NCI-H1930 (cell line): ENCODE measurements around the gene ARL17A.
"Not testable (repeated sequence)": the region's sequence is repeated elsewhere in the genome, so short reads cannot be mapped to it uniquely, and the experiment has no call there.

Source experiments
- DNase-seq, 2 experiments: peaks; one replicate each; lab custom pipeline; 2025; lab: John Stamatoyannopoulos, UW

ARL17A gene

DNA sequence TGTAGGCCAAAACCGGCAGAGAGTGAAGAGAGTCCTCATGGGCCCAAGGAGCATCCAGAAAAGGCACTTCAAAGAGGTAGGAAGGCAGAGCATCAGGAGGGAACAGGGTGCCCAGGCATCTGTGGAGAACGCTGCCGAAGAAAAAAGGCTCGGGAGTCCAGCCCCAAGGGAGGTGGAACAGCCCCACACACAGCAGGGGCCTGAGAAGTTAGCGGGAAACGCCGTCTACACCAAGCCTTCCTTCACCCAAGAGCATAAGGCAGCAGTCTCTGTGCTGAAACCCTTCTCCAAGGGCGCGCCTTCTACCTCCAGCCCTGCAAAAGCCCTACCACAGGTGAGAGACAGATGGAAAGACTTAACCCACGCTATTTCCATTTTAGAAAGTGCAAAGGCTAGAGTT lies 30.9 kb downstream of the ARL17A start:
- not testable (repeated sequence) for DNase-seq

DNA sequence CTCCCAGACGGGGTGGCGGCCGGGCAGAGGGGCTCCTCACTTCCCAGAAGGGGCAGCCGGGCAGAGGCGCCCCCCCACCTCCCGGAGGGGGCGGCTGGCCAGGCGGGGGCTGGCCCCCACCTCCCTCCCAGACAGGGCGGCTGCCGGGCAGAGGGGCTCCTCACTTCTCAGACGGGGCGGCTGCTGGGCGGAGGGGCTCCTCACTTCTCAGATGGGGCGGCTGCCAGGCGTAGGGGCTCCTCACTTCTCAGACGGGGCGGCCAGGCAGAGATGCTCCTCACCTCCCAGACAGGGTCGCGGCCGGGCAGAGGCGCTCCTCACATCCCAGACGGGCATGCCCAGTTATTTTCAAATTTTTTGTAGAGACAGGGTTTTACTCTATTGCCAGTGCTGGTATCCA lies 44.8 kb downstream of the ARL17A start:
- DNase-seq, result not testable (repeated sequence)

DNA sequence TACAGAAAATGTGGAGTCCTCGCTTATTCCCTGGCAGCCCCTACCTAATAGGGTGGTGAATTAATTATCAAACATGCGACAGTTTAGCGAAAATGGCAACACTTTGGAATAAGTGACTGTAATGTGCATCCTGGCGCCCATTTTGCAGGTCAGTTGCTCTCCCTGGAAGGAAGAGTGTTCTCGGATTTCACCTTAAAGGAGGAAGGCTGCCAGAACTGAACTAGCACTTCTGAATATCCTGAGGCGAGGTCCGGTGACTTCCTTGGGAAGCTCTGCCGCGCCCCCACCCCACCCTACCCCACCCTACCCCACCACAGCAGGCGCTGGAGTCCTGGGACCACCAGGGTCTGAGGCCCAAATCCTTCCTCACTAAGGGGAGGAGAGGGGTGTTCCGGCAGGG lies 67.3 kb downstream of the ARL17A start, which contains the start of gene LRRC37A2:
LRRC37A2 (plus strand) TSS at position 301 of the 400 bp plus-strand sequence. CDS start 245 bp downstream, outside the sequence.
- not testable (repeated sequence) for DNase-seq

DNA sequence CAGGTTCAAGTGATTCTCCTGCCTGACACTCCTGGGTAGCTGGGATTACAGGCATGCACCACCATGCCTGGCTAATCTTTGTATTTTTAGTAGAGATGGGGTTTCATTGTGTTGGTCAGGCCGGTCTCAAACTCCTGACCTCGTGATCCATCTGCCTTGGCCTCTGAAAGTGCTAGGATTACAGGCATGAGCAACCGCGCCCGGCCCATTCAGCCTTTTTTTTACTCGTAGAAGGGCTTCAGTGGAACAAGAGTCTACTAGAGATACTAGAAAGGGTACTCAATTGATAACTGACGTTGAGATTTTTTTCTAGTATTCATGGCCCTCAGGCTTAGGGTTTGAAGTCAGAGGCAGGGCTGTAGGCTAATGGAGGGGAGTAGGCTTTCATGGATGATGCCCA lies 73.6 kb downstream of the ARL17A start:
- not testable (repeated sequence) for DNase-seq

DNA sequence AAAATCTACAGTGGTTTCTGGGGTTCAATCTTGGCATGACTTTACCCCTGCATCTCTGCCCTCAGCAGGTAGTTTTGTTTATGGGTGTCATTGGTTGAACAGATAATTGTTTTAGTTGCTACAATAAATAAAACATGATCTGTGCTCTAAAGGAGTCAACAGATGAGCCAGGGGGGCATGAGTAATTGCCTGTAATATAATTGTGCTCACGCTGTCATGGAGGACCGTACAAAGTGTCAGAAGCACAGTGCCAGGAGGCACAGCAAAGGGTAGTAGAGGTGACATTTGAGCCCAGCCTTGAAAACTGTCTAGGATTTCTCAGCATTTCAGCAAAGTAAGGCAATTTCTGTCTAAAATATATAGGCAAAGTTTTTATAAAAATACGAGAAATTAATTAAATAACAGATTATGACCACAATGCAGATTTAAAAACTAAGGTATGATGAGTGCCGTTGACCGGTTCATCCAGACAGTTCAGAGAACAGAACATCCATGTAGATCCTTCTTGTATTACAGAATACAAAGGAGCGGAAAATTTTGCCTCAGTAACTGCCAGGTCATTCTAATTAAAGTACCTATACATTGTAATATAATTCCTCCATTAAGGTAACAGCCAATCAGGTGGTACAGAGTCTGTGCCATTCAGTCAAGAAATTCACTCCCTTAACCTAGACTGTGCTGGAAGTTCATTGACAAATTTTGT lies 79.9 kb downstream of the ARL17A start:
- DNase-seq, result not testable (repeated sequence)

DNA sequence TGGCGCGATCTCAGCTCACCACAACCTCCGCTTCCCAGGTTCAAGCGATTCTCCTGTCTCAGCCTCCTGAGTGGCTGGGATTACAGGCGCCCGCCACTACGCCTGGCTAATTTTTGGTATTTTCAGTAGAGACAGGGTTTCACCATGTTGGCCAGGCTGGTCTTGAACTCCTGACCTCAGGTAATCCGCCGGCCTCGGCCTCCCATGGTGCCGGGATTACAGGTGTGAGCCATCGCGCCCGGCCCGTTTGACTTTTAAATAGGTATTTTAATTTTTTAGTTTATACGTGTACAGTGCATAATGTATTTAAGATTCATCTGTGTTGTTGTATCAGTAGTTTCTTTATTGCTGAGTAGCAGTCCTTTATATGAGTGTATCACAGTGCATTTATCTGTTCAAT lies 87.5 kb downstream of the ARL17A start:
- DNase-seq, result not testable (repeated sequence)

DNA sequence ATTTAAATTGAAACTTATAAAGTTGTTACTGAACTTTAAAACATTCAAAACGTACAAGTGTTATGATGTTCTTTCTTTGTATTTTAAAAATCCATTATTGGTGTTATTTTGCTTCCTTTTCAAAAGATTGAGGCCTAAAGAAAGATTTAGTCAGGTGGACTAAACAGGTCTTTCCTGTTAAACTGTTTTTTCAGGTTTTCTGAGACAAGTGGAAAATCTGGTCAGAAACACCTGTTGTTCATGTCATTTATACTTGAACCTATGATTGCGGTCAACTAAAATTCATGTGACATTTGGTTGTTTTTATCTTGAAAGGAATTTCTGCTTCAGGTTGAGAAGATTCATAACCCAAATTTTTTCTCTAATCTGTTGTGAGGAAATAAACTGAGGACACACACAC lies 98.2 kb downstream of the ARL17A start:
- DNase-seq, result not testable (repeated sequence)

DNA sequence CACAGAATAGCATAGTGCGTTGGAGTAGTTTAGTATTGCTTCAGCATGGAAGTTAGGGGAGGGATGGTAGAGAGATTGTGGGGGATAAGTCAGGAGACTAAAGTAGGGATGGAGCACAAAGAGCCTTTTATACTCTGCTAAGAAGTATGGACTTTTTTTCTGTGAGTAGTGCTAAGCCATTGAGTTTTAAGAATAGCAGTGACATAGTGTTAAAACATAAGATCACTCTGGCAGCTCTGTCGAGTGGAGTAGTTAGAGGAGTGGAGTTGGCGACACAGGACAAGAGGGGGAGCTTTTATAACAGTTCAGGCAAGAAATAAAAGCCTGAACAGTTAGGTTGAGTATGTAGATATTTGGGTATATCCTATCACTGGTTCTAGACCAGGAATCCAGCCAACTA lies 100.7 kb downstream of the ARL17A start:
- DNase-seq, result not testable (repeated sequence)

DNA sequence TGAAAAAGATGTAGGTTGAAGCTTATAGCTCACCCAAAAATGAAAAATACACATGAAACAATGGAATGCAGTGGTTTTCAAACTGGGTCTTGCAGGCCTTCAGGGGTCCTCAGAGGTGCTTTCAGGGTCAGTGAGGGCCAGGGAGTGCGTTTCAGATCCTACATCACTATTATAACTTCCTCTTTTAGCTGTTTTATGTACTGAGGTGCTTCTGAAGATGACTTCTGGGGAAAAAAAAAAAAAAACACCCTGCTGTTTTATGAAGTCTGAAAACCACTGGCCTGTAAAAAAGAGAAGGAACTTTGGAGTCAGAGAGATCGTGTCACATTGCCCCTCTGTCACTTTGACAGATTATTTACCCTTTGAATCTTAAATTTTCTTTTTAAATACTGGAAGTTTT lies 103.9 kb downstream of the ARL17A start:
- not testable (repeated sequence) for DNase-seq

DNA sequence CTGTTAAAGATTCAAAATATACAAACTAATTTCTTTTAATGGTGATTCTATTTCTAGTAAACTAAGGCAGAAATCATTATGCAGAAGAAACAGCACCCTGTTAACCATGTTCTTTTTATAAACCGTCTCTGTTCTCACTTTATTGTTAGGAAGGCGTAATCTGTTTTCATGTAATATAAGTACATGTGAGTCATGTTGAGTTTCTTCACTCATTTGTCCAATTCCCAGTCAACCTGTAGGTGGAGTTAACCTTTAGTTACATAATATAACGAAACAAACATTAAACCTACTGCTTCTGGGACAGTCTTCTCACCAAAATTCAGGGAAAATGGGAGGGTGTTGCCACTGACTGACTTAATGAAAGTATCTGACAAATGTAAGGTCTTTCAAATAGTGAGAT lies 105.0 kb downstream of the ARL17A start:
- DNase-seq, result not testable (repeated sequence)

DNA sequence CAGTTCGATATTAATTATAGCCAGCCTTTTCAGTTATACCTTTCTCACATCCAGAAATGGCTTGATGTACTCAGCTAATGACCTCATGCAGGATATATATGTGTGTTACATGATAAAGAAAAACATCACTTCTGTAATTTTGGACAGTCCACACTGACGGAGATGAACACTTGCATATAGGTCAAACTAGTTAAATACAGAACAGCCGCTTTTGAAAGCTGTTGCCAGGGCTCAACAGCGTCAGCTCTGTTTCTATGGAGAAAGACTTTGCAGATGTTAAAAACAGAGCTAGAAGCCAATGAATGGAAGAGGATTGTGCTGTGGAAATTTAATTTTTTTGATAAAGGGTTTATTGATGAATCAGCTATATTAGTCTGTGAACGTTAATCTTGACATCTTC lies 111.9 kb downstream of the ARL17A start:
- not testable (repeated sequence) for DNase-seq
